Measurements from ENCODE around the gene SSBP3. TPM values are rescaled to one million over a fixed set of nuclear protein-coding genes. Genes with fewer than 3 reads are reported as not detected.

The SSBP3 gene
- total RNA-seq, 1 donor = 14.5 TPM

DNA sequence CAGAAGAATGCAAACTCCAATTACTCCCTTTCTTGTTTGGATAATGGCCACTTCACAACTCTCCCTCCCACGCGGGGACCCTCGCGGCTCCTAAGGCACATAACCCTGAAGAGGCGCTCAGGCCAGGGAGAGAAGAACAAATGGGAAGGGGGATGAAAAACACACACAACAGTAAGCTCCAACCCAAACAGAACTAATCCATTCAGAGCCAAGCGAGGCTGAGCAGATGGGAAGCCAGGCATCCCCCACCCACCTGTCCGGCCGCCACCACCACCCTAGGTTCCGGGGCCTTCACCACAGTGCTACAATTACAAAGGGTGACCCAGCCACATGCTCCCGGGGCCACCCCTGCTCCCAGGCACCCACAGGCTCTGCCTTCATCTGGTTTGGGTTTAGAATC is 104.7 kb downstream of the SSBP3 start:
- DNase-seq (ENCODE audit: insufficient read length, low spot score, missing footprints) = no peak
- Histone ChIP-seq H3K27ac (ENCODE audit: low read depth, low read length) (no peak overlapping the region), H3K4me3 (ENCODE audit: insufficient read depth, low read length) (no peak overlapping the region), H3K36me3 (ENCODE audit: insufficient read depth, low read length) (no peaks in the 10 kb centered on the region), H3K79me2 (ENCODE audit: insufficient read depth, low read length) (peaks cover 52% of the 10 kb centered on the region), H4K20me1 (ENCODE audit: insufficient read depth, low read length) (peaks cover 53% of the 10 kb centered on the region), H3K9me3 (ENCODE audit: low read depth, low read length) (no peaks in the 10 kb centered on the region), H3K27me3 (ENCODE audit: insufficient read depth, low read length) (no peaks in the 10 kb centered on the region), H2AFZ (ENCODE audit: low read length) (no peak overlapping the region), H3K4me2 (ENCODE audit: insufficient read depth, low read length) (no peak overlapping the region), H3K4me1 (ENCODE audit: insufficient read depth, low read length) (no peaks in the 10 kb centered on the region)
- TF ChIP-seq CTCF (IDR thresholded peaks at IDR 0.05; ENCODE audit: extremely low read depth, low read depth, low read length) = no peak

- no peak for TF ChIP-seq CTCF (IDR thresholded peaks at IDR 0.05; ENCODE audit: extremely low read depth, low read depth, low read length)
- no peak for DNase-seq (ENCODE audit: insufficient read length, low spot score, missing footprints)
- peaks cover 1% of the 10 kb centered on the region for H3K4me1 ChIP-seq (ENCODE audit: insufficient read depth, low read length)
- H3K36me3 ChIP-seq (ENCODE audit: insufficient read depth, low read length) = no peaks in the 10 kb centered on the region
- H4K20me1 ChIP-seq (ENCODE audit: insufficient read depth, low read length) = peaks cover 45% of the 10 kb centered on the region
- peaks cover 46% of the 10 kb centered on the region for H3K79me2 ChIP-seq (ENCODE audit: insufficient read depth, low read length)
- no peak overlapping the region for H3K4me3 ChIP-seq (ENCODE audit: insufficient read depth, low read length)
- H3K9me3 ChIP-seq (ENCODE audit: low read depth, low read length) = no peaks in the 10 kb centered on the region
- no peak overlapping the region for H3K27ac ChIP-seq (ENCODE audit: low read depth, low read length)
- no peaks in the 10 kb centered on the region for H3K27me3 ChIP-seq (ENCODE audit: insufficient read depth, low read length)
- H2AFZ ChIP-seq (ENCODE audit: low read length) = no peak overlapping the region
- no peak overlapping the region for H3K4me2 ChIP-seq (ENCODE audit: insufficient read depth, low read length)
Measured at GRCh38 chr1:54300401-54300800, 105.8 kb downstream of the SSBP3 start.

GRCh38 chr1:54299037-54299436 is 107.2 kb downstream of the SSBP3 start:
- H3K79me2 ChIP-seq (ENCODE audit: insufficient read depth, low read length) = peaks cover 59% of the 10 kb centered on the region
- no peaks in the 10 kb centered on the region for H3K27me3 ChIP-seq (ENCODE audit: insufficient read depth, low read length)
- H3K4me3 ChIP-seq (ENCODE audit: insufficient read depth, low read length) = no peak overlapping the region
- H3K9me3 ChIP-seq (ENCODE audit: low read depth, low read length) = no peaks in the 10 kb centered on the region
- no peak for TF ChIP-seq CTCF (IDR thresholded peaks at IDR 0.05; ENCODE audit: extremely low read depth, low read depth, low read length)
- no peaks in the 10 kb centered on the region for H3K36me3 ChIP-seq (ENCODE audit: insufficient read depth, low read length)
- peaks cover 9% of the 10 kb centered on the region for H3K4me1 ChIP-seq (ENCODE audit: insufficient read depth, low read length)
- H2AFZ ChIP-seq (ENCODE audit: low read length) = no peak overlapping the region
- peaks cover 48% of the 10 kb centered on the region for H4K20me1 ChIP-seq (ENCODE audit: insufficient read depth, low read length)
- no peak for DNase-seq (ENCODE audit: insufficient read length, low spot score, missing footprints)
- H3K27ac ChIP-seq (ENCODE audit: low read depth, low read length) = no peak overlapping the region
- H3K4me2 ChIP-seq (ENCODE audit: insufficient read depth, low read length) = no peak overlapping the region

DNA sequence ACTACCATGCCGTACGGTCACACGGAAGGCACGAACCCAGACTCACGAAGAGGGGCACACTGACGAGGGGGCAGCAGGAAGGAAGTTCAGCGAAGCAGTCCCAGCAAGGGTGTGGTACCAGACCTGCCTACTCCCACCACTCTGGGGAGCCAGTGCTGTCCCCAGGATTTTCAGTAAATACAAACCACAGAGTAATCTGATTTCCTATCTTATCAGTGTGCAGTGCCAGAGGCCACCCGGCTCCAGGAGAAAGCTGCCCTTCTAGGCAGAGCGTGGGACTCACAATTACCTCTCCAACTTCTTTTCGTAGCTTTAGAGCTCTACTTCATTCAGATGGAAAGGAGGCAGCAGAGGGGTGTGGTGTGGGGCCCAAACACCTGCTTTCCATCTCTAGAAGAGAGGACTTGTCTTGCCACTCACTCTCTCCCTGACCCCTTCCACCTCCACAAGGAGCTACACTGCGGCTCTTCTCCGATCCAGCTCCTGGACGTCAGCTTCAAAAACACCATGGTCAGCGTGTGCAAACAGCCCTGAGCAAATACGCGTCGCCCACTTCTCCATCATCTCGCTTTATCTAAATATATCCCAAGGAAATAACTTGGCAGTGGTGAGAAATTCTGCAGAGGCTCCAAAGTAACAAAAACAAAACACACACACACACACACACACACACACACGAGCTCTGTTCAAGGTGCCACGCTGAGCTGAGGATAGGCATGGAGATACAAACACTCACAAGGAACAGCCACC is 107.7 kb downstream of the SSBP3 start:
- no peak for DNase-seq (ENCODE audit: insufficient read length, low spot score, missing footprints)
- Histone ChIP-seq H3K4me2 (ENCODE audit: insufficient read depth, low read length) (no peak overlapping the region), H3K4me1 (ENCODE audit: insufficient read depth, low read length) (peaks cover 9% of the 10 kb centered on the region), H3K9me3 (ENCODE audit: low read depth, low read length) (no peaks in the 10 kb centered on the region), H3K79me2 (ENCODE audit: insufficient read depth, low read length) (peaks cover 58% of the 10 kb centered on the region), H4K20me1 (ENCODE audit: insufficient read depth, low read length) (peaks cover 44% of the 10 kb centered on the region), H3K27me3 (ENCODE audit: insufficient read depth, low read length) (no peaks in the 10 kb centered on the region), H3K36me3 (ENCODE audit: insufficient read depth, low read length) (no peaks in the 10 kb centered on the region), H3K27ac (ENCODE audit: low read depth, low read length) (no peak overlapping the region), H2AFZ (ENCODE audit: low read length) (no peak overlapping the region), H3K4me3 (ENCODE audit: insufficient read depth, low read length) (no peak overlapping the region)
- TF ChIP-seq CTCF (IDR thresholded peaks at IDR 0.05; ENCODE audit: extremely low read depth, low read depth, low read length) = no peak

Data from osteoblast (primary cell).